HCT116 (cell line): ENCODE data around the gene MUSK.
"Not testable (repeated sequence)": the region's sequence is repeated elsewhere in the genome, so short reads cannot be mapped to it uniquely, and the experiment has no call there.

ENCODE experiments used
- ELF1 ChIP-seq: IDR thresholded peaks from 2 replicates; pipeline ENCODE4 v1.6.1; 2012; ENCODE audit warnings: low read depth, borderline replicate concordance
- EZH2 ChIP-seq: fragments of 200-600 bp; sonication (generic); IDR thresholded peaks from 2 replicates; pipeline ENCODE4 v1.6.1; 2017; ENCODE audit warnings: antibody characterized with exemption, mixed run types
- EZH2phosphoT487 ChIP-seq: fragments of 200-600 bp; IDR thresholded peaks from 2 replicates; pipeline ENCODE4 v1.6.1; 2018; ENCODE audit warnings: antibody characterized with exemption, borderline replicate concordance
- POLR2A ChIP-seq: IDR thresholded peaks from 2 replicates; pipeline ENCODE4 v1.7.0; 2011; ENCODE audit warnings: borderline replicate concordance; ENCODE audit not compliant: insufficient read depth, insufficient read length; ENCODE audit errors: extremely low read depth
- POLR2AphosphoS5 ChIP-seq: IDR thresholded peaks from 2 replicates; pipeline ENCODE4 v1.6.1; 2011; ENCODE audit warnings: mild to moderate bottlenecking, low read depth, low read length, moderate library complexity
- RAD21 ChIP-seq: IDR thresholded peaks from 2 replicates; pipeline ENCODE4 v1.6.1; 2012; ENCODE audit warnings: low read depth, mild to moderate bottlenecking
- SIN3A ChIP-seq: IDR thresholded peaks from 2 replicates; pipeline ENCODE4 v1.6.1; 2012; ENCODE audit warnings: low read depth
- SP1 ChIP-seq: IDR thresholded peaks from 2 replicates; pipeline ENCODE4 v1.6.1; 2012; ENCODE audit warnings: low read depth
- TCF7L2 ChIP-seq: IDR thresholded peaks from 2 replicates; pipeline ENCODE4 v1.7.0; 2011; ENCODE audit warnings: borderline replicate concordance, inconsistent platforms; ENCODE audit not compliant: insufficient read depth, insufficient read length; ENCODE audit errors: extremely low read depth
- ZFX ChIP-seq: fragments of 450-650 bp; IDR thresholded peaks from 2 replicates; pipeline ENCODE4 v1.6.1; 2017
- TF ChIP-seq, protein P1 (sequence below), 3 experiments: fragments of 200-600 bp in 1 of 3; sonication (generic) in 1 of 3; IDR thresholded peaks in 2 of 3; conservative IDR thresholded peaks in 1 of 3; 2 replicates each; pipeline ENCODE4 v1.5.1; 2012 to 2017; ENCODE audit warnings: low read depth in 2 of 3, low read length in 2 of 3, antibody characterized with exemption in 1 of 3, borderline replicate concordance in 1 of 3, control low read depth in 1 of 3, mild to moderate bottlenecking in 1 of 3, mixed read lengths in 1 of 3, mixed run types in 1 of 3, moderate library complexity in 1 of 3; ENCODE audit not compliant: insufficient read depth in 1 of 3
- TF ChIP-seq, protein P2 (sequence below): IDR thresholded peaks from 2 replicates; pipeline ENCODE4 v1.6.1; 2012

DNA sequence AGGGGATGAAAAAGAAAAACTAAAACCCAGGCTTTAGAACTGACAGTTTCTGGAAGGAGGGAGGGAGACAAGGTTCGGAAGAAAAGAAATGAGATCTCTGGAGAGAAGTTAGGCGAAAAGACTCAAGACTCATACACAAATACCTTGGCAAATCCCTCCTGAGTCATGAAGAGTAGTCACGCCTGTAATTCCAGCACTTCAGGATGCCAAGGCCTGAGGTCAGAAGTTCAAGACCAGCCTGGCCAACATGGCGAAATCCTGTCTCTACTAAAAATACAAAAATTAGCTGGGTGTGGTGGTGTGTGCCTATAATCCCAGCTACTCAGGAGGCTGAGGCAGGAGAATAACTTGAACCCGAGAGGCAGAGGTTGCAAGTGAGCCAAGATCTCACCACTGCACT, 27.3 kb downstream of the MUSK start:
- not testable (repeated sequence) for TF ChIP-seq TCF7L2, ELF1, ZFX, POLR2A, EZH2phosphoT487, SIN3A, POLR2AphosphoS5, EZH2, RAD21, SP1
- TF ChIP-seq, protein P1, sequence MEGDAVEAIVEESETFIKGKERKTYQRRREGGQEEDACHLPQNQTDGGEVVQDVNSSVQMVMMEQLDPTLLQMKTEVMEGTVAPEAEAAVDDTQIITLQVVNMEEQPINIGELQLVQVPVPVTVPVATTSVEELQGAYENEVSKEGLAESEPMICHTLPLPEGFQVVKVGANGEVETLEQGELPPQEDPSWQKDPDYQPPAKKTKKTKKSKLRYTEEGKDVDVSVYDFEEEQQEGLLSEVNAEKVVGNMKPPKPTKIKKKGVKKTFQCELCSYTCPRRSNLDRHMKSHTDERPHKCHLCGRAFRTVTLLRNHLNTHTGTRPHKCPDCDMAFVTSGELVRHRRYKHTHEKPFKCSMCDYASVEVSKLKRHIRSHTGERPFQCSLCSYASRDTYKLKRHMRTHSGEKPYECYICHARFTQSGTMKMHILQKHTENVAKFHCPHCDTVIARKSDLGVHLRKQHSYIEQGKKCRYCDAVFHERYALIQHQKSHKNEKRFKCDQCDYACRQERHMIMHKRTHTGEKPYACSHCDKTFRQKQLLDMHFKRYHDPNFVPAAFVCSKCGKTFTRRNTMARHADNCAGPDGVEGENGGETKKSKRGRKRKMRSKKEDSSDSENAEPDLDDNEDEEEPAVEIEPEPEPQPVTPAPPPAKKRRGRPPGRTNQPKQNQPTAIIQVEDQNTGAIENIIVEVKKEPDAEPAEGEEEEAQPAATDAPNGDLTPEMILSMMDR (IDR thresholded peaks at IDR 0.05 in 2 of 3, conservative IDR thresholded peaks at IDR 0.05 in 1 of 3; ENCODE audit: borderline replicate concordance in 1 of 3, insufficient read depth in 1 of 3, low read depth in 2 of 3, low read length in 2 of 3), result not testable (repeated sequence)
- TF ChIP-seq, protein P2, sequence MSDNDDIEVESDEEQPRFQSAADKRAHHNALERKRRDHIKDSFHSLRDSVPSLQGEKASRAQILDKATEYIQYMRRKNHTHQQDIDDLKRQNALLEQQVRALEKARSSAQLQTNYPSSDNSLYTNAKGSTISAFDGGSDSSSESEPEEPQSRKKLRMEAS, result not testable (repeated sequence)
